T-helper 2 cell treated with Interferon-gamma antibody and Interleukin-4, amounts not matched to agents 100 ng/mL and 5 ng/mL, for 36 hours (primary cell): ENCODE measurements around the gene HLA-DRB1. TPM values are rescaled to one million over a fixed set of nuclear protein-coding genes. Genes with fewer than 3 reads are reported as not detected.
"Not testable (repeated sequence)": the region's sequence is repeated elsewhere in the genome, so short reads cannot be mapped to it uniquely, and the experiment has no call there.

Source experiments
- intact Hi-C: fragments of 100-400 bp; cut with micrococcal nuclease; formaldehyde crosslinking; loops from one replicate; pipeline ENCODE4 v1.15.1; 2023
- total RNA-seq: library from RNA; stranded (reverse); gene quantifications from 2 replicates; pipeline ENCODE4 v1.2.3, GENCODE V29; 2022

Gene HLA-DRB1
- total RNA-seq, 1 donor from 2014 or later, result 69.9 TPM

DNA sequence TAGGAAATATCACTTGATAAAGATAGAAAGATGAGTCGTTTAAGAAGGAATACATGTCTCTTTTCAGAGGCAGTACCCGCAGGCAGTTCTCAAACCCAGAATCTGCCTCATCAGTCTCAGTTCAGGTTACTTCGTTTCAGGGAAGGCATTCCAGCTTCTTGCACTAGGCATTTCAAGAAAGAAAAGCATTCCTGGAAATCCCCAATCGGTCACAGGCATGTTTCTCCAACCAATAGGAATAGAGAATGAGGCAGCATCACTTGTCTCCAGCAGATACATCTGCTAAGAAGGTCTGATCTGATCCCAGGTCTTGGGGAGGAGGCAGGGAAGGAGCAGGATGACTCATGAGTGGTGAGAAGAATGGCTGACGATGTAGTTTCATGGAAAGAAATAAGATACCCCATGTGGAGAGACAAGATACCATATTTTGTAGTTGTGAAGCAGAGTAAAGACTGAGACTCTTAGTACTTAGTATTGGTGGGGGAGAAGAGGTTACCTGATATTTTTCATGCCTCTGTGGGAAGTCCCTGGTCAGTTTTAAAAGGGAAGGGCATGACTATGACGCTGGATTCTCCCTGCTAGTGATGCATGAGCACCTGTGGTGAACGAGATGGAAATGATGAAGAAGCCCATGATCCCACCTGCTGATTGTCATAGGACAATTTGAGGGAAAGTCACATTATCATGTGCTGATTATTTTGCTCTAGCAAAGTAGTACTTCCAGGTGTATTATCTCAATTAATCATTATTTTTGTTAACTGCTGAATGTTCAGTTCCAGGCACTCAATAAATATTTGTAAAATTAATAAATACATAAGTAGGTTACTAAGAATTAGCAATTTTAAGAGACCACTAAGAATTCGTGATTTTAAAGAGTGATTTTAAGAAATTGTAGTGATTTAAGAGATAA, 20.3 kb upstream of the HLA-DRB1 start:
- intact Hi-C loops, result loop anchor here (1.0 kb wide), 2 partner anchors 12 to 75 kb away; no protein-coding TSS in a partner anchor

- intact Hi-C loops, result no loop called here
Measured at GRCh38 chr6:32609391-32609730, 19.7 kb upstream of the HLA-DRB1 start.

- intact Hi-C loops, result no loop called here
Measured at GRCh38 chr6:32608362-32608761, 18.7 kb upstream of the HLA-DRB1 start.

DNA sequence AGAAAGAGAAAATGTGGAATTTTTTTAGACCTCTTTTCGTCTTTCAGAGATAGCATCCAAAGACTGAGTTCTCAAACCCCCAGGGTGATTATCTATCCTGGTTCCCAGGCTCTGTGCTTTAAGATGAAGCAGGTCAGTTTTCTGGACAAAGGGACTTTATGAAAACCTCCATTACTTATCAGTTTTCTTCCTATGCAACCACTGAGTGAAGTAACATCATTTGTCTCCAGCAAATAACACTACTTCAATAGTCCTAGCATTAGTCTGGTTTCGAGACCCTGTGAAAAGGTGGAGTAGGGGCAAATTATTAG, 18.3 kb upstream of the HLA-DRB1 start:
- intact Hi-C loops, result no loop called here

DNA sequence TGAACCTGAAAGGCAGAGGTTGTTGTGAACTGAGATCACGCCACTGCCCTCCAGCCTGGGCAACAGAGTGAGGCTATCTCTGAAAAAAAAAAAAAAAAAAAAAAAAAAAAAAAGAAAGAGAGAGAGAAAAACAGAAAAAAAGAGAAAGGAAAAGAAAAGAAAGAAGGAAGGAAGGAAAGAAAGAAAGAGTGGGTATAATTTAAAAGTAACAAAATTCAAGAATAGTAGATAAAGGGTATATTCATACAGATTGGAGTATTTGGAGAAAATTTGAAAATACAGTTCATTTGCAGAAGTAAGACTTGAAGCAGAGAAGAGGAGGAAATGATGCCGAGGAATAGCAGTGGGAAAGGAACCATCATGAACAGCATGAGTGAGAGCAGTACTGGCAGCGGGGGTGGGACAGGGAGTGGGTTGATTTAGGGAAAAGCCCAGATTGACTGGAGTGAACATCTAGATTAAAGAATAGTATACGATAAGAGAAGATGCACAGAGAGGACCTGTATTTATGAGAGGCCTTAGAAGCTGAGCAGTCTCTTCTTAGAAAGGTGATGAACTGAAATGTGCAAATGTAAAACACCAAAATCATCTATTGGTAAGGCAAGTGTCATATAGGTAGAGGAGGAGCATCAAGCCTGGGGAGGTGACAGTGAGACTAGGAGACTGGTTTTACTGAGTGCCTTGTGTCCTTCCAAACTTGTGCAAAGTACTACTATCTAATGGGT, 17.8 kb upstream of the HLA-DRB1 start:
- intact Hi-C loops, result no loop called here

- intact Hi-C loops, result no loop called here
Measured at GRCh38 chr6:32604434-32604877, 14.8 kb upstream of the HLA-DRB1 start.

DNA sequence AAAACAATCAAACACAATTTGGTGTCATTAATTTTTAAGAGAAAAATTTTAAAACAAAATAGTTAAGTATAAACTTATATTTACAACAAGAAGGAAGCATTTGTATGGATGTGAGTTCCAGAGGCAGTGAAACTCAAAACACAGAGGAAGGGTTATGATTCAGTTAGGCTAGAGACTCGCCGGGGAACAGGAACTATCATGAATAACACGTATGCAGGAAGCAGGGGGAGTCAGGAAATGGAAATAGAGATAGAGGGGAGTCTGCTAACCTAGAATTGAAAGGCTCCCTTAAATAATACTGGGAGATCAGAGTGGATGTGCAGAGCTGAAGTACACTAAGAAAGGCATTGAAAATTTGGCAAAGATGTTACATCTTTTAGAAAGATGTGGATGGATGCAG, 14.2 kb upstream of the HLA-DRB1 start:
- intact Hi-C loops, result no loop called here

DNA sequence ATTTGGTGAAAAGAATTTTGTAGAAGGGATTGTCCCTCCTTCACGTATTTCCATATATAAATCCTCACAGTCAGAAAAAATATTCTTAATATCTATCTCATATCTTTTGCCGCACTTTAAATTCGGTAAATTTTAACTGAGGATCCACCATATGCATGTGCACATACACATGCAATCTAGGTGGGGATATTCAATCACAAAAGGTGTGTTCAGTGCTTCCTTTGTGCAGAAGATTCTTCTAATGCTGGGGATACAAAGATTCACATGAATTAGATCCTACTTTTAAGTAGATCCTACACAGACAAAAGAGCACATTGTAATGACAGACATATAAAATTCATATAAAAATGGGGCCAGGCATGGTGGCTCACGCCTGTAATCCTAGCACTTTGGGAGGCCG, 13.6 kb upstream of the HLA-DRB1 start:
- intact Hi-C loops, result no loop called here

GRCh38 chr6:32602383-32602782, 12.7 kb upstream of the HLA-DRB1 start:
- intact Hi-C loops, result no loop called here

DNA sequence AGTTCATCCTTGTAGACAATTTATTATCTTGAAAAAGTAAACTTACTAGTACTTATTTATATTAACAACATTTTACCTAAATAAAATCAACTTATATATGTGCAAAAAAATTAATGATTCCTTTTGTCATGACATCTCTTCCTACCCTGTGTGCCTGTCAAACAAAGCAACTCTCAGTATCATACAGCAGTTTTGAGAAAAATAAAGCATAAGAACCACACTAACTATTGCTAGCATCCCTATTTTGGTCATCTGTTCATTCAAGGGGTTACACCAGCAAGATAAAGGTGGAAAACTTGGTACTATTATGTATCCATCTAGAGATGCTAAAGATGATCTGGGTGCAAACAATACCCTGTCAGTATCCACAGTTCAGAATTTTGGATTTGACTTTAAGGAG, 7.4 kb upstream of the HLA-DRB1 start:
- intact Hi-C loops, result no loop called here

GRCh38 chr6:32590713-32591112, 1.1 kb upstream of the HLA-DRB1 start:
- intact Hi-C loops, result not testable (repeated sequence)

GRCh38 chr6:32588156-32588555, 1.5 kb downstream of the HLA-DRB1 start:
- intact Hi-C loops, result no loop called here

DNA sequence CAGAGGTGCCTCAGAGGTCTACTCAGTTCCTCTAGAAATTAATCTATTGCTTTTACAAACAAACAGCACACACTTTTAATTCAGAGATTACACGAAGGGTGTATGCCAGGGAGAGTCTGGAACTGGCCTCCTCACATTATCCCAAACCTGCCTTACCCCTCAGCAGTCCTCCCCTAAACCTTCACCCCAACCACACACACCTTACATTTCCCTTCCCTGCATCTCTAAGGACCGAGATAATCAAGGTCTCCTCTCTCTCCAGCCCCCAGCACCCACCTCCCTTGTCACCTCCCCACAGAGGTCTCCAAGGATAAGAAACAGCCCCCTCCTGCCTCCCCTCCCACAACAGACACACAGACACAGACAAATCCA, 6.1 kb downstream of the HLA-DRB1 start:
- intact Hi-C loops, result loop anchor here (5.0 kb wide), 1 partner anchor 104 kb away; no protein-coding TSS in a partner anchor

GRCh38 chr6:32581315-32582095, 8.1 kb downstream of the HLA-DRB1 start:
- intact Hi-C loops, result loop anchor here (5.0 kb wide), 1 partner anchor 106 kb away; no protein-coding TSS in a partner anchor

GRCh38 chr6:32580593-32580992, 9.1 kb downstream of the HLA-DRB1 start:
- intact Hi-C loops, result loop anchor here (5.0 kb wide), 1 partner anchor 107 kb away; no protein-coding TSS in a partner anchor

DNA sequence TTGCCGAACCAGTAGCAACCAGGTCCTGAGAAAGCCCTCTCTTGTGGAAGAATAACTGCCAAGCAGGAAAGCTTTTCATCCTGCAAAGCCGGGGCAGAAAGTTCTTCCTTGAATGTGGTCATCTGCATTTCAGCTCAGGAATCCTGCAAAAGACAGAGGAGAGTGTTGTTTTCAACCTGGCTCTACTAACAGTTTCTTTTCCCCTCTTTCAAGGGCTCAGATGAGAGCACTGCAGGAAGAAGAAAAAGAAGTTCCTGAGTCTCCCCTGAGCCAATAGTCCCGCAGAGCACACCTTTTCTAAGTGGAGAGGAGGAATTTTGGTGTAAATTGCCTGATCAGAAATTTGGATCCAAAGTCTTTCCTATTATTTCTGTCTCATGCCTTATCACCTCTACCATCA, 10.7 kb downstream of the HLA-DRB1 start:
- intact Hi-C loops, result no loop called here

GRCh38 chr6:32577493-32577892, 12.2 kb downstream of the HLA-DRB1 start:
- intact Hi-C loops, result not testable (repeated sequence)

- intact Hi-C loops, result no loop called here
Measured at GRCh38 chr6:32576250-32576649, 13.4 kb downstream of the HLA-DRB1 start.

GRCh38 chr6:32570363-32570905, 19.2 kb downstream of the HLA-DRB1 start:
- intact Hi-C loops, result loop anchor here (2.0 kb wide), 1 partner anchor 88 kb away; no protein-coding TSS in a partner anchor

DNA sequence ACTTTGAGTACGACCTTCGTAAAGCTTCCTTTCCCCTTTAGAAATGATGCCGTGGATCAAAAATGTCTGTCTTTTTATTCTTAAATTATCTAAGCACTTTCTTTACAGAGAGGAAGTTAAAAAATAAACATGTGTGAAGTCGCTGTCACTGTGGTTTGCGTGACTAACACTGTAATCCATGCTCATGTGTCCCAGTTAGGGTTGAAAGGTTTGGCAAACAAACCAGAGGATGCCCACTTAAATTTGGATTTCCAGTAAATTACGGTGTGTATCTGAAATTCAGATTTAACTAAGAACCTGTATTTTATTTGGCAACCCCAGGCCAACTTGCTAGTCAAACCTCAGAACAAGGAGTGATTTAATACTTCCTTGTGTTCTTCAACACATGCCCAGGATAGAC, 21.1 kb downstream of the HLA-DRB1 start:
- intact Hi-C loops, result no loop called here

GRCh38 chr6:32566957-32567356, 22.7 kb downstream of the HLA-DRB1 start:
- intact Hi-C loops, result no loop called here
